Retinal pigment epithelial cell (primary cell): ENCODE data around the gene NFS1.

ENCODE experiments used
- DNase-seq: peaks from one replicate; pipeline ENCODE4 v3.0.0-alpha.2; 2010; ENCODE audit warnings: low read depth
- H3K4me3 ChIP-seq: 2 replicates; pipeline ENCODE4 v1.5.1; 2011; ENCODE audit warnings: mild to moderate bottlenecking, low read length, control low read depth, moderate library complexity
- CTCF ChIP-seq: conservative IDR thresholded peaks from 2 replicates; pipeline ENCODE4 v1.5.1; 2011; ENCODE audit warnings: low read depth, low read length, control low read depth, inconsistent platforms

Gene NFS1

GRCh38 chr20:35662551-35662950, 36.6 kb downstream of the NFS1 start:
- no peak for DNase-seq
- H3K4me3 ChIP-seq: peak overlapping the region; percentile 96
- TF ChIP-seq CTCF: no peak

DNA sequence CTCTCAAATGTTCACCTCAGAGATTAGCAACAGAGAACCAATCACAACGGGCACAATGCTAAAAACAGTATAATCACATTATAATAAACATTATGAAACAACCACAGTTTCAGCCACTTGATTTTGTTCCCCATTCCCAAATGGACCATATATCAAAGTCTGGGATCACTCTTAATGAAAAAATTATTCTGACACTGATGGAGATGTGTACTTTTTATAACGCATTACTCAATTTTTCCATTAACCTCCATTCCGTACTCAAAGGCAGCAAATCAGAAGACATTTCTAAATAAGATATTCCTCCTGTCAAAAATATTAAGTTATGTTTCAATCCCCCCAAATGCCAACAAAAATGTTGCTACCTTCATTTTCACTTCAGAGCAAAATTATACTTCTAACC, 37.2 kb downstream of the NFS1 start:
- H3K4me3 ChIP-seq: peak overlapping the region; percentile 96
- no peak for DNase-seq
- no peak for TF ChIP-seq CTCF

GRCh38 chr20:35661053-35661452, 38.1 kb downstream of the NFS1 start:
- peak overlapping the region; percentile 96 for H3K4me3 ChIP-seq

GRCh38 chr20:35660122-35660937, 38.8 kb downstream of the NFS1 start:
- TF ChIP-seq CTCF: no peak
- no peak overlapping the region for H3K4me3 ChIP-seq

More at GRCh38 chr20:35661053-35661452, 38.1 kb downstream of the NFS1 start:
- DNase-seq: no peak
- TF ChIP-seq CTCF: no peak

DNA sequence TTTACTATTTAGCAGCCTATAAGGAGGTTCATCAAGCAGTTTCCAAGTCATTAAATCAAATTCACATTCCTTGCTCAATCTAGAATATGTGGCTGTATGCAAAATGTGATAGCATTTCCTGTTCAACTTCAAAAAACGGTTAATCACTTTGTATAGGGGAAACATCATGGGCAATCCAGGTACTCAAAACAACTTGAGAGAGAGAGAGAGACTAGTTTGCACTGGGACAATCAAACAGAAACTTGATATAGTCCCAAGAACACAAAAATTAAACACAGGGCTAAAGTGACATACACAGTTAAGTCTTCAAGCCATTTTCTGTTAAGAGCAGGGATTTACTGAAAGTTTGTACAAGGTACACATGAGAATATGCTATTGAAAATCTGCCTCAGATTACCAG, 41.9 kb downstream of the NFS1 start:
- no peak for DNase-seq
- TF ChIP-seq CTCF: no peak
- no peak overlapping the region for H3K4me3 ChIP-seq

More at GRCh38 chr20:35660122-35660937, 38.8 kb downstream of the NFS1 start:
- DNase-seq: no peak

GRCh38 chr20:35654415-35654814, 44.7 kb downstream of the NFS1 start:
- H3K4me3 ChIP-seq: no peak overlapping the region
- DNase-seq: no peak
- no peak for TF ChIP-seq CTCF

DNA sequence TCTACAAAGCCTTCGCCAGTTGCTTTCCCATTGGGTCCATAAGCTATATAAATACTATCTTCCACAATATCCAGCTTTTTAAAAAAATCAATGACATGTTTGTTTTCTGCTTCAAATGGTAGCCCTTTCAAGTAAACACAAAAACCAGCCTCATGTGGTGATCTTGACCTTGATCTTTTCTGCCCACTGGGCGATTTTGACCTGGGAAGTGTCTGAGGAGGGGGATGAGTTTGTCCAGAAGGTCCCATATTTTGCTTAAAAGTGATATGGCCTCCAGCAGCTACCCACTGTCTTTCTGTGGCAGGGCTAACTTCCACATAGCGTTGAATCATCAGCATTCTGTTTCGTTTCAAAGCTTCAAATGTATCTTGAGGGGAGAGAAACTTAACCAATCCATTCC, 45.3 kb downstream of the NFS1 start:
- no peak for DNase-seq

More for the DNA sequence above, 45.3 kb downstream of the NFS1 start:
- TF ChIP-seq CTCF: no peak
- no peak overlapping the region for H3K4me3 ChIP-seq
